SK-N-SH (cell line): Measurements from ENCODE around the gene CTBP2. TPM values are rescaled to one million over a fixed set of nuclear protein-coding genes. Genes with fewer than 3 reads are reported as not detected.

Experiments used
- CTCF ChIA-PET: fragments of 300-600, 350-600 bp; formaldehyde crosslinking; extraction: SDS; loops from one replicate; lab custom pipeline; 2021; lab: Yijun Ruan, JAX
- POLR2A ChIA-PET: fragments of 350-600 bp; sonication (Branson Sonifier 250); formaldehyde crosslinking; extraction: SDS; loops from one replicate; lab custom pipeline; 2020; ENCODE audit warnings: antibody characterized with exemption, inconsistent platforms; lab: Yijun Ruan, JAX
- DNase-seq: peaks from one replicate; pipeline ENCODE4 v3.0.0; 2012
- H2AFZ ChIP-seq: fragments of 200-600 bp; sonication (generic); 2 replicates; pipeline ENCODE4 v1.8.1; 2016; ENCODE audit warnings: antibody characterized with exemption, mild to moderate bottlenecking, low read depth
- H3F3A ChIP-seq: fragments of 200-600 bp; sonication (generic); replicated peaks from 2 replicates; pipeline ENCODE3; 2016; ENCODE audit warnings: antibody characterized with exemption, mild to moderate bottlenecking; ENCODE audit not compliant: insufficient read depth
- H3K27ac ChIP-seq, 2 experiments: fragments of 200-500 bp in 1 of 2; fragments of 200-600 bp in 1 of 2; sonication (Bioruptor generic) in 1 of 2; sonication (generic), shearing (Covaris generic) in 1 of 2; 2 replicates each; pipeline versions ENCODE4 v1.5.1 to v1.6.1; 2014 to 2016; ENCODE audit warnings: low read depth in 2 of 2, inconsistent platforms in 1 of 2, low read length in 1 of 2, mild to moderate bottlenecking in 1 of 2, mixed read lengths in 1 of 2
- H3K27me3 ChIP-seq: fragments of 200-600 bp; sonication (generic), shearing (Covaris generic); 2 replicates; pipeline ENCODE4 v1.6.1; 2016; ENCODE audit warnings: mixed run types; ENCODE audit not compliant: insufficient read depth
- H3K36me3 ChIP-seq, 2 experiments: fragments of 200-500 bp in 1 of 2; fragments of 200-600 bp in 1 of 2; sonication (Bioruptor generic) in 1 of 2; sonication (generic) in 1 of 2; replicated peaks in 1 of 2; 2 replicates each; pipeline versions ENCODE3 to v1.5.1; 2014 to 2016; ENCODE audit warnings: low read length in 1 of 2, mild to moderate bottlenecking in 1 of 2; ENCODE audit not compliant: insufficient read depth in 2 of 2, control insufficient read depth in 1 of 2
- H3K4me1 ChIP-seq, 2 experiments: fragments of 200-500 bp in 1 of 2; fragments of 200-600 bp in 1 of 2; sonication (Bioruptor generic) in 1 of 2; sonication (generic), shearing (Covaris generic) in 1 of 2; 2 replicates each; pipeline versions ENCODE4 v1.5.1 to v1.6.1; 2014 to 2016; ENCODE audit warnings: low read depth in 1 of 2, low read length in 1 of 2, mixed run types in 1 of 2; ENCODE audit not compliant: insufficient read depth in 2 of 2, control insufficient read depth in 1 of 2
- H3K4me2 ChIP-seq: fragments of 200-600 bp; sonication (generic), shearing (Covaris generic); 2 replicates; pipeline ENCODE4 v1.6.1; 2017; ENCODE audit warnings: mixed run types
- H3K4me3 ChIP-seq, 2 experiments: fragments of 200-500 bp in 1 of 2; fragments of 200-600 bp in 1 of 2; sonication (Bioruptor generic) in 1 of 2; sonication (generic), shearing (Covaris generic) in 1 of 2; 2 replicates each; pipeline versions ENCODE4 v1.5.1 to v1.8.1; 2014 to 2016; ENCODE audit warnings: low read depth in 2 of 2, inconsistent platforms in 1 of 2, low read length in 1 of 2, mild to moderate bottlenecking in 1 of 2, mixed read lengths in 1 of 2, moderate library complexity in 1 of 2
- H3K79me2 ChIP-seq: fragments of 200-600 bp; sonication (generic); 2 replicates; pipeline ENCODE4 v1.8.1; 2017; ENCODE audit warnings: mild to moderate bottlenecking; ENCODE audit not compliant: insufficient read depth
- H3K9ac ChIP-seq: fragments of 200-600 bp; sonication (generic); 2 replicates; pipeline ENCODE4 v1.6.1; 2017; ENCODE audit warnings: mixed run types
- H3K9me2 ChIP-seq: fragments of 200-600 bp; sonication (generic); 2 replicates; pipeline ENCODE4 v1.6.1; 2017; ENCODE audit warnings: mixed run types
- H3K9me3 ChIP-seq: fragments of 200-600 bp; sonication (generic); 2 replicates; pipeline ENCODE4 v1.6.1; 2017; ENCODE audit warnings: mixed run types, mild to moderate bottlenecking, moderate library complexity
- H4K20me1 ChIP-seq: fragments of 200-600 bp; sonication (generic); 2 replicates; pipeline ENCODE4 v1.6.1; 2017; ENCODE audit warnings: mild to moderate bottlenecking, mixed run types; ENCODE audit not compliant: insufficient read depth
- CTCF ChIP-seq: fragments of 200-600 bp; sonication (generic); IDR thresholded peaks from 2 replicates; pipeline ENCODE4 v1.6.1; 2017; ENCODE audit warnings: antibody characterized with exemption, mild to moderate bottlenecking, moderate library complexity
- EP300 ChIP-seq, 2 experiments: IDR thresholded peaks; 2 replicates each; pipeline versions ENCODE4 v1.4.0 to v1.6.1; 2012; ENCODE audit warnings: borderline replicate concordance in 1 of 2, low read depth in 1 of 2, low read length in 1 of 2
- EZH2phosphoT487 ChIP-seq: fragments of 200-600 bp; sonication (generic); IDR thresholded peaks from 2 replicates; pipeline ENCODE4 v1.6.1; 2017; ENCODE audit warnings: low read depth, mixed run types, mild to moderate bottlenecking, antibody characterized with exemption, moderate library complexity, borderline replicate concordance
- FOXJ3 ChIP-seq: sonication (generic); formaldehyde crosslinking; IDR thresholded peaks from 2 replicates; pipeline ENCODE4 v1.5.1; 2020; ENCODE audit warnings: mild to moderate bottlenecking, missing genetic modification reagents
- GABPA ChIP-seq: IDR thresholded peaks from 2 replicates; pipeline ENCODE4 v1.4.0; 2012; ENCODE audit warnings: low read depth, mild to moderate bottlenecking
- JUND ChIP-seq: IDR thresholded peaks from 2 replicates; pipeline ENCODE4 v1.4.0; 2012
- MEF2A ChIP-seq: IDR thresholded peaks from 2 replicates; pipeline ENCODE4 v1.4.0; 2012; ENCODE audit warnings: low read depth, borderline replicate concordance
- MXI1 ChIP-seq: IDR thresholded peaks from 2 replicates; pipeline ENCODE4 v1.6.1; 2012; ENCODE audit warnings: mild to moderate bottlenecking, low read depth, low read length, improper control_type of control experiment
- NFIC ChIP-seq: IDR thresholded peaks from 2 replicates; pipeline ENCODE4 v1.4.0; 2012; ENCODE audit warnings: borderline replicate concordance
- PBX3 ChIP-seq: IDR thresholded peaks from 2 replicates; pipeline ENCODE4; 2012
- POLR2AphosphoS5 ChIP-seq: IDR thresholded peaks from 2 replicates; pipeline ENCODE4 v1.6.1; 2012; ENCODE audit warnings: low read depth, low read length
- RAD21 ChIP-seq: IDR thresholded peaks from 2 replicates; pipeline ENCODE4 v1.6.1; 2012; ENCODE audit warnings: mild to moderate bottlenecking, low read length
- RCOR1 ChIP-seq: fragments of 150-350 bp; IDR thresholded peaks from 2 replicates; pipeline ENCODE4 v1.6.1; 2017; ENCODE audit warnings: antibody characterized with exemption, low read length
- REST ChIP-seq: IDR thresholded peaks from 2 replicates; pipeline ENCODE4 v1.6.1; 2012; ENCODE audit warnings: mild to moderate bottlenecking, low read depth, low read length, moderate library complexity
- RFX5 ChIP-seq: IDR thresholded peaks from 2 replicates; pipeline ENCODE4 v1.6.1; 2012; ENCODE audit warnings: mild to moderate bottlenecking, improper control_type of control experiment, low read length
- RXRA ChIP-seq: IDR thresholded peaks from 2 replicates; pipeline ENCODE4 v1.4.0; 2012; ENCODE audit warnings: low read depth, mild to moderate bottlenecking, borderline replicate concordance
- TAF1 ChIP-seq: IDR thresholded peaks from 2 replicates; pipeline ENCODE4 v1.6.1; 2012; ENCODE audit warnings: low read depth, mild to moderate bottlenecking, low read length, moderate library complexity, borderline replicate concordance
- TEAD4 ChIP-seq: IDR thresholded peaks from 2 replicates; pipeline ENCODE4 v1.4.0; 2012; ENCODE audit warnings: mild to moderate bottlenecking, borderline replicate concordance; ENCODE audit not compliant: insufficient read depth
- YY1 ChIP-seq: IDR thresholded peaks from 2 replicates; pipeline ENCODE4 v1.4.0; 2012; ENCODE audit warnings: low read depth, mild to moderate bottlenecking
- WGBS: methylation state at CpG from one replicate; pipeline ENCODE4 v1.1.6; 2017; ENCODE audit warnings: low lambda C conversion rate; 5-methylcytosine and 5-hydroxymethylcytosine counted together
- polyA plus RNA-seq, 3 experiments: library from polyadenylated mRNA; depleted of rRNA; stranded (reverse); fragments of >200 nt; gene quantifications; 2 replicates each; pipeline ENCODE4 v1.2.3, GENCODE V29; 2012
- TF ChIP-seq, protein P1 (sequence below): IDR thresholded peaks from 2 replicates; pipeline ENCODE4 v1.4.0; 2012; ENCODE audit warnings: low read depth, borderline replicate concordance

Gene CTBP2
- polyA plus RNA-seq, 1 of the 3 experiments (the other 2 are of a cell fraction): 69.7 TPM

GRCh38 chr10:125132344-125132743, 28.0 kb downstream of the CTBP2 start:
- H3K9me2 ChIP-seq: no peaks in the 10 kb centered on the region
- ChIA-PET CTCF (no interaction called here), POLR2A (no interaction called here)
- H3K27ac ChIP-seq: no peak overlapping the region
- peaks cover 0 to 5% of the 10 kb centered on the region in 2 experiments; a peak in 1 of 4 replicates for H3K4me1 ChIP-seq
- no peak overlapping the region for H3K4me2 ChIP-seq
- no peak overlapping the region for H2AFZ ChIP-seq
- H3K79me2 ChIP-seq: peaks cover 97% of the 10 kb centered on the region
- no peaks in the 10 kb centered on the region for H3K9me3 ChIP-seq
- 96% methylated on average over 4 of the region's 4 CpGs for WGBS
- H3F3A ChIP-seq: no peaks in the 10 kb centered on the region
- no peak overlapping the region for H3K9ac ChIP-seq
- DNase-seq: no peak
- H3K27me3 ChIP-seq: no peaks in the 10 kb centered on the region
- no peak overlapping the region for H3K4me3 ChIP-seq
- peaks cover 32 to 50% of the 10 kb centered on the region in 2 experiments for H3K36me3 ChIP-seq
- peaks cover 100% of the 10 kb centered on the region for H4K20me1 ChIP-seq
- no peak for TF ChIP-seq FOXJ3 (CRISPR knock-in tag)

GRCh38 chr10:125130916-125131315, 29.4 kb downstream of the CTBP2 start:
- no peak overlapping the region for H3K27ac ChIP-seq
- POLR2A ChIA-PET: no interaction called here
- CTCF ChIA-PET: no interaction called here
- no peak overlapping the region for H3K4me3 ChIP-seq
- 98% methylated on average over 12 of the region's 15 CpGs for WGBS
- no peaks in the 10 kb centered on the region for H3F3A ChIP-seq
- peaks cover 97% of the 10 kb centered on the region for H3K79me2 ChIP-seq
- DNase-seq: no peak
- H2AFZ ChIP-seq: no peak overlapping the region
- H3K36me3 ChIP-seq: peaks cover 32 to 40% of the 10 kb centered on the region in 2 experiments
- no peaks in the 10 kb centered on the region for H3K27me3 ChIP-seq
- H3K9ac ChIP-seq: no peak overlapping the region
- H3K4me2 ChIP-seq: no peak overlapping the region
- H3K9me2 ChIP-seq: no peaks in the 10 kb centered on the region
- H4K20me1 ChIP-seq: peaks cover 100% of the 10 kb centered on the region
- H3K9me3 ChIP-seq: no peaks in the 10 kb centered on the region
- H3K4me1 ChIP-seq: peaks cover 0 to 7% of the 10 kb centered on the region in 2 experiments; a peak in 1 of 4 replicates
- TF ChIP-seq EP300 (IDR thresholded peaks at IDR 0.05; ENCODE audit: borderline replicate concordance in 1 of 2, low read depth in 1 of 2, low read length in 1 of 2) (no peak), TEAD4 (no peak), PBX3 (no peak), RFX5 (no peak), MXI1 (no peak), YY1 (no peak), RCOR1 (no peak), NFIC (no peak), MEF2A (no peak), RAD21 (no peak), POLR2AphosphoS5 (no peak), EZH2phosphoT487 (no peak), CTCF (no peak), RXRA (no peak), GABPA (no peak), TAF1 (no peak), REST (no peak), JUND (no peak)
- TF ChIP-seq, protein P1, sequence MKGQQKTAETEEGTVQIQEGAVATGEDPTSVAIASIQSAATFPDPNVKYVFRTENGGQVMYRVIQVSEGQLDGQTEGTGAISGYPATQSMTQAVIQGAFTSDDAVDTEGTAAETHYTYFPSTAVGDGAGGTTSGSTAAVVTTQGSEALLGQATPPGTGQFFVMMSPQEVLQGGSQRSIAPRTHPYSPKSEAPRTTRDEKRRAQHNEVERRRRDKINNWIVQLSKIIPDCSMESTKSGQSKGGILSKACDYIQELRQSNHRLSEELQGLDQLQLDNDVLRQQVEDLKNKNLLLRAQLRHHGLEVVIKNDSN: no peak
- TF ChIP-seq, all 33 proteins: peak for 0
